GM21786 (cell line): ENCODE data around the gene BARHL2.

Experiments used
- ATAC-seq: cut with Tn5 transposase; IDR thresholded peaks from one replicate; pipeline ENCODE4 v1.9.1; 2021; ENCODE audit not compliant: unreplicated experiment

BARHL2 gene

GRCh38 chr1:90710579-90711536, 6.2 kb downstream of the BARHL2 start:
- ATAC-seq = no peak

DNA sequence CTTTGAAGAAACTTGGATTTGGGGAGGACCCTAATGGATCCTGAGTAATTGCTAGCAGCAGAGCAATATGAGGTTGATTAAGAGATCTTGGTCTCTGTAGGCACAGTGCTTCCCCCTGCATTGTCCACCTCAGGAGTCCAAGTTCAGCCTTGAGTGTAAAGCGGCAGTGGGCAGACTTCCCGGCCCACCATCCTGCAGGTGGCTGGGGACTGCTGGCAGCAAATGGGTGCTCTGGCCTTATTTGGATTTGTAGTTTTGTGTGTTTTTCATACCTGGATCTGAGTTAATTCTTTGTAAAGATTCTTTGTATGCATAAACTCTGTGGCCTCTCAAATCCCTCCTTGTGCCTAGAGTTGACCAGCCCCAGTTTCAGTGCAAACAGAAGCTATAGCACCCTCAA, 7.6 kb downstream of the BARHL2 start:
- ATAC-seq = no peak

- ATAC-seq = no peak
Measured at GRCh38 chr1:90708826-90709225, 8.3 kb downstream of the BARHL2 start.

GRCh38 chr1:90708236-90708786, 8.8 kb downstream of the BARHL2 start:
- no peak for ATAC-seq

DNA sequence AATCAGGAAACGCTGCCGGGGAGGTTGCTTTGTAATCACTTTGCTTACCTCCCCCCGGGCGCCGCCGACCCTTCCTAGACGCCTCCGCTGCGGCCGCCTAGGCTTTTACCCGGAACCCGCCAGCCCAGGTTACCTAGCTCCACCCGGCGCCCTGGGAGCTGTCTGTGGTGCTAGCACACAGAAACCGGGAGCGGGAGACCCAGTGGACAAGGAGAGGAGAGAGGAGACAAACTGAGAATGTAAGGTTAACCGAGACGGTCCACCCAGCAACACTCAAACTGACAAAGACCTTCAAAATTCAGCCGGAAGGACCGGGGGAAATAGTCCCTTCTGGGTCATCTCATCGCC, 9.8 kb downstream of the BARHL2 start:
- ATAC-seq = no peak

- no peak for ATAC-seq
Measured at GRCh38 chr1:90706437-90707362, 10.4 kb downstream of the BARHL2 start.

GRCh38 chr1:90705956-90706355, 11.1 kb downstream of the BARHL2 start:
- no peak for ATAC-seq

GRCh38 chr1:90704817-90705216, 12.3 kb downstream of the BARHL2 start:
- ATAC-seq = no peak

GRCh38 chr1:90694846-90695245, 22.3 kb downstream of the BARHL2 start:
- ATAC-seq = no peak

DNA sequence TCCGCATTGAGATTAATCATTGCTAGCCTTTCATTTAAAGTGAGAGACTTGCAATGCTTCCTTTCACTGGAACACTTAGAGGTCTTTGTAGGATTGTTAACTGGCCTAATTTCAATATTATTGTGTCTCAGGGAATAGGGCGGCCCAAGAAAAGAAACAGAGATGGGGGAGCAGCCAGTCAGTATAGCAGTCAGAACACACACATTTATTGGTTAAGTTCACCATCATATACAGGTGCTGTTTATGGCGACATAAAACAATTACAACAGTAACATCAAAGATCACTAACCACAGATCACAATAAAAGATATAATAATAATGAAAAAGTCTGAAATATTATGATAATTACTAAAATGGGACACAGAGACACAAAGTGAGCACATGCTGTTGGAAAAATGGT, 29.4 kb downstream of the BARHL2 start:
- ATAC-seq = no peak

GRCh38 chr1:90675161-90675847, 41.8 kb downstream of the BARHL2 start:
- no peak for ATAC-seq

- no peak for ATAC-seq
Measured at GRCh38 chr1:90671741-90672140, 45.4 kb downstream of the BARHL2 start.

- ATAC-seq = no peak
Measured at GRCh38 chr1:90671251-90671650, 45.9 kb downstream of the BARHL2 start.
